Dedifferentiated amniotic fluid mesenchymal stem cell (primary cell): ENCODE measurements around the gene POLR2I.
"Not testable (repeated sequence)": the region's sequence is repeated elsewhere in the genome, so short reads cannot be mapped to it uniquely, and the experiment has no call there.

Source experiments
- DNase-seq: peaks from one replicate; pipeline ENCODE4 v3.0.0-alpha.2; 2016; ENCODE audit errors: extremely low spot score

Gene POLR2I

DNA sequence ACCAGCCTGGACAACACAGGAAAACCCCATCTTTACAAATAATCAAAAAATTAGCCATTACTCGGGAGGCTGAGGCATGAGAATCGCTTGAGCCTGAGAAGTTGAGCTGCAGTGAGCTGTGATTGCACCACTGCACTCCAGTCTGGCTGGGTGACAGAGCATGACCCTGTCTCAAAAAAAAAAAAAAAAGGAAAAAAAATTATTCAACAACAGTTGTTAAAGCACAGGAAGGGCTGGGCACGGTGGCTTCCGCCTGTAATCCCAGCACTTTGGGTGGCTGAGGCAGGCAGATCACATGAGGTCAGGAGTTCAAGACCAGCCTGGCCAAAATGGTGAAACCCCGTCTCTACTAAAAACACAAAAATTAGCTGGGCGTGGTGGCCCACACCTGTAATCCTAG lies 16.5 kb upstream of the POLR2I start:
- not testable (repeated sequence) for DNase-seq

DNA sequence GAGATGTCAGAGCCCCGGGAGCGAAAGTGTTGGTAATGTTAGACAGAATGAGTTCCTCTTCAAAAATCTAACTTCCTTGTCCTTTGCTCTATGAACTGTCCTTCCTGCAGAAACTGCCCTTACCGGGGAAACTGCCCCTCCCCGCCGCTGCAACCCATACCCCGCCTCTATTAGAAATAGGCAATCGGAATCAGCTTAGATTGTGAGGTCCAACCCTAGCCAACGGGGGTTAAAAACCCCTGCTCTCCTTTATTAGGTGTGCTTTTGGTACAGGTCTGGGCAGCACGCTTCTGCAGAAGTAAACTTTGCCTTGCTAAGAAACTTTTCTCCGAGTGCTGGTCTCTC lies 13.7 kb upstream of the POLR2I start:
- no peak for DNase-seq

DNA sequence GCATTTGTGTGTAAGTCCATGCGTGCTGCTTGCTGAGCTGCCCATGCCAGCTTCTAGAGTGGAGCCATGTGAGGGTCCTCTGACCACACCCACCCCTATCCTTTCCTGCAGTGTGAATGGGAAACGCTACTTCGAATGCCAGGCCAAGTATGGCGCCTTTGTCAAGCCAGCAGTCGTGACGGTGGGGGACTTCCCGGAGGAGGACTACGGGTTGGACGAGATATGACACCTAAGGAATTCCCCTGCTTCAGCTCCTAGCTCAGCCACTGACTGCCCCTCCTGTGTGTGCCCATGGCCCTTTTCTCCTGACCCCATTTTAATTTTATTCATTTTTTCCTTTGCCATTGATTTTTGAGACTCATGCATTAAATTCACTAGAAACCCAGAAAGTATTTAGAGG lies 10.9 kb upstream of the POLR2I start:
- no peak for DNase-seq

DNA sequence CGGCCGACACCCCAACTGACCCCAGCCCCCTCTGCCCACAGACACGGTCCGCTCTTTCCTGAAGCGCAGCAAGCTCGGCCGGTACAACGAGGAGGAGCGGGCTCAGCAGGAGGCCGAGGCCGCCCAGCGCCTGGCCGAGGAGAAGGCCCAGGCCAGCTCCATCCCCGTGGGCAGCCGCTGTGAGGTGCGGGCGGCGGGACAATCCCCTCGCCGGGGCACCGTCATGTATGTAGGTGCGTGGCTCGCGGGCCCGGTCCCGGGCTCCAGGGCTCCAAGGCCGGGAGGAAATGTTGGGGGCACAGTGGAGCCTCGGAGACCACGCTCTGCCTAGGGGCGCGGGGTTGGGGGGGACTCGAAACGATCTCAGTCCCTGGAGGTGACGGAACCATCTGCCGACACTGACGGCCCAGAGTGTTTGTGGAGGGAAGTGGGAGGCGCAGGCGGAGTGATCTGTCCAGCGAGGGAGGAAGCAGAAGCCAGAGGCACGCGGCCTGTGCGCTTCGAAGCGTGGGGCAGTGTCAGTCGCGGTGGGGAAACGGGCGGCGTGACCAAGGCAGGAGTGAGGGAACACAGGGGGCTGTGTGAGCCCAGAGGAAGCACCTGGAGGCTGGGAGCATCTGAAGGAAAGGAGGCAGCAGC lies 6.9 kb upstream of the POLR2I start:
- no peak for DNase-seq

DNA sequence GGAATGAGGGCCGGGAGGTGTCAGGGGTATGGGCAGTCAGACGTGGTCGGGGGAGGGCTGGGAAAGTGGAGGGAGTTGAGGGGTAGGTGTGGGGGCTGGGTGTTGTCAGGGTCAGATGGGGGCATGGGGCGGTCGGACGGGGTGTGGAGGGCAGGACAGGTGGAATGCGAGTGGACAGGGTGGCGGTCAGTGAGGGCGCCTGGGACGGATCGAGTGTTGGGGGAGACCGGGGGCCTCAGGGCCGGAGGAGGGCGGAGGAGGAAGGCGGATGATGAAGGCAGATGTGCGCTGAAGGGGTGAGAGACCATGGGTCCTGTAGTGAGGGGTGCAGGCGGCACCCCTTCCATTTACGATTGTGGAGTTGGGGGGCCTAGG lies 6.3 kb upstream of the POLR2I start:
- no peak for DNase-seq

DNA sequence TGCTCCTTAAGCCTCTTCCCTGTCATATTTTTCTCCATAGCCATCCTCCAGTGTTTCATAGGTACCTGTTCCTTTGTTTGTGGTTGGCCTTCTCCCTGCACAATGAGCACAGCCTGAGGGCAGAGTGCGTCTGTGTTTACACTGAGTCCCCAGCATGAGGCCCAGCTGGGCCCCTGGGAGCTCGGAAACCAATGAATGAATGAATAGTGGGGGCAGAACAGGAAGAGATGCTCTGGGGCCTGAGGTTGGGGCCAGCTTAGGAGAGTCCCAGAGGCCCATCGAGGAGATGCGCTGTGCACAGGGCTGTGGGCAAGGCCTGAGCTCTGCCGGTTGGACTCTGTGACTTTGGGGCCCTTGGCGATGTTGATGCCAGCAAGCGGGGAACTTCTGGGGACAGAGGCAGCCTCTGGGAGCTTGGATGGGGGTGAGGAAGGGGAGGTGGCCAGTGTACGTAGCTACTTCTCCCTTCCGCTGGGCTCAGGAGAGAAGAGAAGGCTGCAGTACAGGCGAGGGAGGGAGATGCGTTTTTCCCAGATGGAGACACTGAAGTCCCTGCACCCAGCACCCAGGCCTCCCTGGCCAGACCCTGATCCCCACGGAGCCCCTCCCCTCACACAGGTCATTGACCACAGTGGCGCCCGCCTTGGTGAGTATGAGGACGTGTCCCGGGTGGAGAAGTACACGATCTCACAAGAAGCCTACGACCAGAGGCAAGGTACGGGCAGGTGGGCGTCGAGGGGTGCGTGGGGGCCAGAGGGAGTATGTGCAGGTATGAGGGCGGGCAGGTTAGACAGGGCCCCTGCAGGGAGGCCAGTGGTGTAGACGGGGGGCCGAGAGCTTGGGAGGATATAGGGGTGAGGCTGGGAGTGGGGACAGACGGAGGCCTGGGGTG lies 5.7 kb upstream of the POLR2I start:
- DNase-seq = no peak

DNA sequence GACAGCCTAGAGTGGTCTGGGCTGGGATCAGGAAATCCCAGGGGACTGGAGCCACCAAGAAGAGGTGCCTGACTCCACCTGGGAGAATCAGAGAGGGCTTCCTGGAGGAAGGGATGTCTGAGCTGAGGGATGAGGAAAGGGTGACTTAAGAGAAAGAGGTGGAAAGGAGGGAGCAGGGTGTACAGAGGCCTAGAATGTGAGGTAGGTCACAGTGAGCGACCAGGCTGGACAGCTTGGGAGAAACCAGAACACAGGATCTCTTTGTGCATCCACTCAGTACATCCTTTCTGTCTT lies 1.6 kb upstream of the POLR2I start:
- DNase-seq = no peak

DNA sequence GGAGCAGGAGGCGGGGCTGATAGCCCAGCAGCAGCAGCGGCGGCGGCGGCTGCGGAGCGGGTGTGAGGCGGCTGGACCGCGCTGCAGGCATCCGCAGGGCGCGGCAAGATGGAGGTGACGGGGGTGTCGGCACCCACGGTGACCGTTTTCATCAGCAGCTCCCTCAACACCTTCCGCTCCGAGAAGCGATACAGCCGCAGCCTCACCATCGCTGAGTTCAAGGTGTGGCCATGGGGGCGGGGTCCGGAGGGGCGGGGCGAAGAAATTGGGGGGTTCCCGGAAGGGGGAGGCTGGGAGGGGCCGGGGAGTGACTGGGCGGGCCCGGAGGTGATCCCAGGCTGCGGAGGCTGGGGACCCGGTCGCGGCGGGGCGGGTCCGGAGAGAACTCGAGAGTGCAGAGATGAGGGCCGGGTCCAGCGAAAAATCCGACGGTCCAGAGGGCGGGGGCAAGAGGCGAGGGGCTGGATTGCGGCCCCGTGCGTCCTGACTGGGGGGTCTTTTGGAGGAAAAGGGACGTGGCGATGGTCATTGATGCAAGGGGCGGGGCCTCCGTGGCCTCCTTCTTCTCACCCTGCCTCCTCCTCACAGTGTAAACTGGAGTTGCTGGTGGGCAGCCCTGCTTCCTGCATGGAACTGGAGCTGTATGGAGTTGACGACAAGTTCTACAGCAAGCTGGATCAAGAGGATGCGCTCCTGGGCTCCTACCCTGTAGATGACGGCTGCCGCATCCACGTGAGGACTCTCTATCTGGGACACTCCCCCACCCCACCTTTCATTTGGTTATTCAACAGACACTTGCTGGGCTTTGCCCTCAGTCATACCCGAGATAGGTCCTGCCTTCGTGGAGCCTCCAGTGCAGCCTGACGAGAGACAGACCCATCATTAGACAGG lies 1.0 kb upstream of the POLR2I start, which contains the start of gene TBCB:
Gene TBCB, plus strand, starts transcription at position 16 of the 891 bp plus-strand sequence. Its CDS starts 93 bp downstream, at position 109.
- no peak for DNase-seq

DNA sequence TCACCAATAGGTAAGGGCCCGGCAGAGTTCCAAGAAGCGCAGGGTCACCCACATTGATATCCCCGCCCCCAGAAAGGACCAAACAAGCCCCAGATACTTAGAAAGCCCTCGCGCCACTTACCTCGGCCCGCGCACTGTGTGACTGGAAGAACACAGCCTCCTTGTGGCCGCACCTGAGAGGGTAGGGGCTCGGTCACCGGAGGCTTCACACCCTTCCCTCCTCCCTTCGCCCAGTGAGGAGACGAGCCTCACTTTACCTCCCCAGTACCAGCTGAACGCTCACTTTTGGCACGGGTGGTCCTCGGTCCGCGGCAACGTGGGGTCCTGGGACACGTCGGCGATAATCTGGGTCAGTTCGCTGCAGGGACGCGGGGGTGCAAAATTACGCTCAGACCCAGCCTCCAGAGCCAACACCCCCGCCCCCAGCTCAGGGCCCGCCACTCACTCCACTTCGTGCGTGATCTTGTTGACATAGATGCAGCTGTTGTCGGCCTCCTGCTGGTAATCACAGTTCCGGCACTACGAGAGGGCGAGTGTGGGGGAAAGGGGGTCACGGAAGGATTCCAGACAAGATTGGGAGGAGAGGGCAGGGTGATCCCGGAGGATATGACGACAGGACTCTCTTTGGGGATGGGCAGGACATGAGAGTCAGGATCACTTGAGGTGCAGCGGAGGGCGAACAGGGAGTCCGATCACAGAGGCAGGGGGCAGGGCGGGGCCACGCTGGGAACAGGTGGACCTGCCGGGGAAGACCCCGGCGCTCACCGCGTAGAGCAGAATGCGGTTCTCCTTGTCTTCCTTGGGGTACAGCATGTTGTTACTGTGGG lies 568 bp downstream of the POLR2I start:
- no peak for DNase-seq

DNA sequence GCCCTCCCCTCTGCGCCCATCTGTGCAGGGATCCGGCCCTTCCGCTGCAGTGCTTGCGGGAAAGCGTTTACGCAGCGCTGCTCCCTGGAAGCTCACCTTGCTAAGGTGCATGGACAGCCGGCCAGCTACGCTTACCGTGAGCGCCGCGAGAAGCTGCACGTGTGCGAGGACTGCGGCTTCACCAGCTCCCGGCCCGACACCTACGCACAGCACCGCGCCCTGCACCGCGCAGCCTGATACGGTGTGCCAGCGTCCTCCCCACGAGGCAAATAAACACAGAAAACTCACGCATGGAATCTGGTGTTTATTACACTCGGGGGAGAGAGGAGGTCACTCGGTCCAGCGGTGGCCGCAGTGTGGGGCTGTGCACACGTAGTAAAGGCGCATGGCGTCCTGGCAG lies 1.2 kb downstream of the POLR2I start:
- DNase-seq = no peak

DNA sequence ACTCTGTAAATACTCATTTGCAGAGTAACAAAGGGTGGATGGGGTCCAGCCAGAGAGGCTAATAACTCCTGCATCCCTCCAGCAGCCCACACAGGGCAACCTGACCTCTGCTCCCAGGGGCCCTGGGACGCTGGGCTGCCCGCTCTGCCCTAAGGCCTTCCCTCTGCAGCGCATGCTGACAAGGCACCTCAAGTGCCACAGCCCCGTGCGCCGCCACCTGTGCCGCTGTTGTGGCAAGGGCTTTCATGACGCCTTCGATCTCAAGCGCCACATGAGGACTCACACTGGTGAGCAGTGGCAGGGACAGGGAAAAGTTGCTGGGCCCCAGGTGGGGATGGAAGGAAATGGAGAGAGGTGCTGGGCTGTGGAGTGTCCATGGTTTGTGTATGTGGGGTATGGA lies 2.0 kb downstream of the POLR2I start:
- DNase-seq = no peak

DNA sequence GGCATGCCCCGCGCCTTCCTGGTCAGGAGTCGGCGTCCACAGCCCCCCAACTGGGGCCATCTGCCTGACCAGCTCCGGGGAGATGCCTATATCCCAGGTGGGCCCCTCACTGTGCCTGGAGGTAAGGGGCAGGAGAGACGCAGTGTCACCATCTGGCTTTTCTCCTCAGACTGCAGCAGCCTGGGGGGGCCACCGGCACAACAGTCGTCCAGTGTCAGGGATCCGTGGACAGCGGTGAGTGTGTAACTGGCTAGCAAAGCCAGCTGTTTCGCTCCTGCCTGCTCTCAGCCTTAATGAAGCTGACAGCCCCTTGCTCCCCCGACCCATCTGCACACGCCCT lies 3.5 kb downstream of the POLR2I start:
- no peak for DNase-seq

DNA sequence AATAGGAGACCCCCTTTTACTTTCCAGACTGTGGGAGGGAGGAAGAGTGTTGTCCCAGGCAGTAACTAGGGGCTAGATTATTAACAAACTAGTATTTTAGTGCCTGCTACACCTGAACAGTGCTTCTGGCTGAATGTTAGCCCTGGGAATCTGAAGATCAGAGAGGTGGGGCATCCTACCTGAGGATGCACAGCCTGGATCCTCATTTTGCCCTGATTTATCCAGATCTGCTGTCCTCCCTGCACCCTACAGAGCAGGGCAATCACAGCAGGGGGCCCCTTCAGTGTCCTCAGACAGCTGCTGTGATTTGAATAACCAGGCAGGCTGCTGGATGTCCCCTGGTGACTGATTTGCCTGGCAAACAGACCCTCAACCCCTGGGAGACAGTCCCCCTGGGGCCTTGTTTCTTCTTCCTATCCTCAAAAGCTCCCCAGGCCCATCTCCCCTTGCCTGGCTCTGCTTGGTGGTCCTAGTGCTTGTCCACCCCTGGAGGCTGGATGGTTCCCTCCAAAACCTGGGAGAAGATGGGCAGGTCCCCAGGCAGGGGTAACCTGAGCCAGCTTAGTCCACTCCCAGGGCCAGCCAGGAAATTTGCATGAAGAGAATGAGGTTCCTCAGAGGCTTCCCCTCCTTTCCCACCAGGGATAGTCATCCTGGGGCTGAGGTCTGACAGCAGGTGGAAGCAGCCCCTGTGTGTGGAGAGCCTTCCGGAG lies 4.0 kb downstream of the POLR2I start, which contains the start of gene OVOL3:
Gene OVOL3, plus strand, starts transcription at position 657 of the 713 bp plus-strand sequence. CDS start 60 bp downstream, outside the sequence.
- DNase-seq = no peak

DNA sequence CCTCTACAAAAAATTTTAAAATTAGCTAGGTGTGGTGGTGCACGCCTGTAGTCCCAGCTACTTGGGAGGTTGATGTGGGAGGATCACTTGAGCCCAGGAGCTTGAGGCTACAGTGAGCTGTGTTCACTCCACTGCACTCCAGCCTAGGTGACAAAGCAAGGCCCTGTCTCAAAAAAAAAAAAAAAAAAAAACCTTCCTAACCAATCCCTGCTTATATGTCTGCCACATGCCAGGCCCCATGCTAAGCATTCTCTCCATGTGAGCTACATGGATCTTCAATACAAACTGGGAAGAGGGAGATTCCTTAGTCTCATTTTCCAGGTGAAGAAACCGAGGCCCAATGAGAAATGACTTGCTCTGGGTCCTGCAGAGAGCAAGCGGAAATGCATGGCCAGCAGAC lies 6.0 kb downstream of the POLR2I start:
- DNase-seq = no peak

DNA sequence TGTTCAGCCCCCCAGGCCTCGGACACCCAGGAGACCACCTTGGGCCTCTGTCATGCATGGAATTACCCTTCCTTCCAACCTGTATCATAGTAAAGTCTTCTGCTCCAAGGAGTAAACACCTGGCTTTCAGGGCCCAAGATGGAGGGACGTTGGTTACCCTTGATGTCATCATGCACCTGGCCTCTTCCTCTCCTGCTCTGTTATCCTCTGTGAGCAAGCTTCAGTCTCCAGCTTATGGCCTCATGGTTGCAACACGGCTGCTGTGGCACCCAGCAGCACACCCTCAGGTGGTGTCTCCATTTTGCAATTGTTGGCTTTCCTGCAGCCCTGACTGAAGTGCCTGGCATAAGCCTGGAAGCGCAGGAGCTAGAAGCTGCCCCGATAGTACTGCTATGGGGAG lies 7.7 kb downstream of the POLR2I start:
- no peak for DNase-seq

DNA sequence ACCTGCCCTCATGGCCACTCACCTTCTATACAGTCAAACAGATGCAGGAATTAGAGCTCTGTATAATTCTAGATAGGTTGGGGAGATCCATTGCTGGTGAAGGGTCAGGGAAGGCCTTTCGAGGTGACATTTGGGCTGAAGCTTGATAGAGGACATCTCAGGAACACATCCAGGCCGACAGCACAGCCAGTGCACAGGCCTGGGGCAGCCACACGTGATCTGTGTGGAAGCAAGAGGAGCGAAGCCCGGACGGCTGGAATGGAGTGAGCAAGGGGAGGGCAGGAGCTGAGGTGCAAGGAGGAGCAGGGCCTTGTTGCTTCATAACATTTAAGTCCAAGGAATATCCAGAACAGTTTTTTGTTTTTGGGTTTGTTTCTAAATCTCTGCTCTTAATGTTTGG lies 8.2 kb downstream of the POLR2I start:
- no peak for DNase-seq

DNA sequence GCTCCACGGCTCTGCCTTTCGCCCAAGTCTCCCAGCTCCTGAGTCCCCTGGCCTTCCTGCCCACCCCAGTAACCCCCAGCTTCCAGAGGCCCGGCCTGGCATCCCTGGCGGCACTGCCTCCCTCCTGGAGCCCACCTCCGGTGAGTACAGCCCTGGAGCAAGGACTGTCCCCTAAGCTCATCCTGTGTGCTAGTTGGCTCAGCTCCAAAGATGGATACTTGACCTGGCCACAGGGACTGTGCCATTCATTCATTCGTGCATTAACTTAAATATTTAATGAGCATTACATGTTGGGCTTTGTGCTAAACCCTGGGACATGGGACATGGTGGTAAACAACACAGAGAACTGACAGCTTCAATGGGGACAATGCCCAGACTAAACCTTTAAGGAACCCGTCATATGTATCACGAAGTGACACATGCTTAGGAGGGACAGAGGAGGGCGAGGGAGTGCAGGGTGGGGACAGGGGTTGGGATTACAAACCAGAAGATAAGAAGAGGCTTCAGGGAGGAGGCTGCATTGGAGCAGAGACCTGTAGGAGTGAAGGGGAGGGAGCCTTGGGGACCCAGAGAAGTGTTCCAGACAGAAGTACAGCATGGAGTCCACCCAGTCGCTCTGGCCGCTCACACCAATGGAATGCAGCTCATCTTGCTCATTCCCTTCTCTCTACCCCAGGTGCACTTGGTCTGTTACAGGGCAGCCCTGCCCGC lies 10.7 kb downstream of the POLR2I start:
- no peak for DNase-seq

DNA sequence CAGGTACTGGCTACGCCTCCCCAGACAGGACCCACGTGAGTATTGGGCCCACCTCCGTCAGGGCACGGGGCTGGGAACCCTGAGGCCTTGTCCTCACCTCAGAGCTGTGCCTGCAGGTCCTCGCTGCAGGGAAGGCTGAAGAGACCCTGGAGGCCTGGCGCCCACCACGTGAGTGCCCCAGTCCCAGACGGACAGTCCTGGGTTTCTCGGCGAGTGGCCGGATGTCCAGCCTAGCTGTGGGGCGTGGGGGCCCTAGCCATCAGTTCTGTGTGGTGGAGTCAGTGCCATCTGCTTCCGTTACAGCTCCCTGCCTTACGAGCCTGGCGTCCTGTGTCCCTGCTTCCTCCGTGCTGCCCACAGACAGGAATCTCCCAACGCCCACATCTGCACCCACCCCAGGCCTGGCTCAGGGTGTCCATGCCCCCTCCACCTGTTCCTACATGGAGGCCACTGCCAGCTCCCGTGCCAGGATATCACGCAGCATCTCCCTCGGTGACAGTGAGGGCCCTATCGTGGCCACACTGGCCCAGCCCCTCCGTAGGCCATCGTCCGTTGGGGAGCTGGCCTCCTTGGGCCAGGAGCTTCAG lies 11.5 kb downstream of the POLR2I start:
- DNase-seq = no peak

DNA sequence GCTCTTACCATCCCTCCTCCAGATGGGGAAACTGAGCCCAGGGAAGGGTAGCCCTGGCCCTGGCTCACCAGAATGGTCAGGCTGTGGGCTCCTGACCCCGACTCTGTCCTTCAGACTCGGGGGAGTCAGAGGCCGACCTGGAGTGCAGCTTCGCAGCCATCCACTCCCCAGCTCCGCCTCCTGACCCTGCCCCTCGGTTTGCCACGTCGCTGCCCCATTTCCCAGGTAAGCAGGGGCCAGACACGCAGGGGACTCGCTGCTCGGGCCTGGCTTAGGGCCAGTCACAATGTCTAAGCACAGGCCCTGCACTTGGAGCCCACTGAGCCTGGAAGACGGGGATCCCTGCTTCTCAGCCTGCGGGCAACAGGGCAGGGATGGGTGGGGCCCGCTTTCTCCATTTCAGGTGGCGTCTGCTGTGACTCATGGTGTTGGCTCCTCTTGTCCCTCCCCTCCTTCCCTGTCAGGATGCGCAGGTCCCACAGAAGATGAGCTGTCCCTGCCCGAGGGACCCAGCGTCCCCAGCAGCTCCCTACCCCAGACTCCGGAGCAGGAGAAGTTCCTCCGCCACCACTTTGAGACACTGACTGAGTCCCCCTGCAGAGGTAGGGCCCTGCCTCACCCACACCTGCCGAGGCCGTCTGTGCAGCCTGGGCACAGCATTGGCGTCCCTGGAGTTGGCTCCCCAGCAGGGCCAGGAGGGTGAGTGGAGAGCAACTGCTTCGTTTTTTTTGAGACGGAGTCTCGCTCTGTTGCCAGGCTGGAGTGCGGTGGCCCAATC lies 12.9 kb downstream of the POLR2I start:
- DNase-seq = no peak
